Measurements from ENCODE around the gene RASGEF1B. TPM values are rescaled to one million over a fixed set of nuclear protein-coding genes. Genes with fewer than 3 reads are reported as not detected.
A peak's percentile ranks its signal among the peaks of the same experiment; 100 is the strongest.

RASGEF1B gene
- total and polyA plus RNA-seq, 2 of the 4 experiments (the other 2 are of a cell fraction), result 0.09 to 0.36 TPM

GRCh38 chr4:81426770-81427289 lies 44.9 kb downstream of the RASGEF1B start:
- Histone ChIP-seq H3K9me1 (ENCODE audit: insufficient read depth, low read length) (no peaks in the 10 kb centered on the region; the same call in 1 of the 2 replicates), H2AK5ac (ENCODE audit: low read depth, low read length) (no peak overlapping the region), H4K5ac (ENCODE audit: low read depth, low read length) (peak overlapping the region; percentile 33; the same call in 1 of the 2 replicates), H3K27me3 (ENCODE audit: control insufficient read depth, insufficient read depth, low read length) (no peaks in the 10 kb centered on the region), H3K9me3 (ENCODE audit: control insufficient read depth, insufficient read depth, low read length) (no peaks in the 10 kb centered on the region), H2AFZ (replicated peaks; ENCODE audit: low read length, poor library complexity) (no peak overlapping the region), H3K18ac (ENCODE audit: low read depth, low read length) (peak overlapping the region; percentile 42; the same call in 1 of the 2 replicates), H3K4me3 (ENCODE audit: insufficient read depth, low read depth, low read length) (no peak overlapping the region), H3K9ac (ENCODE audit: low read depth, low read length) (peak overlapping the region; percentile 39; the same call in 1 of the 2 replicates), H4K91ac (ENCODE audit: insufficient read depth, low read depth, low read length) (no peak overlapping the region), H2AK9ac (replicated peaks; ENCODE audit: low read depth, low read length, poor library complexity) (no peak overlapping the region), H3K4me1 (ENCODE audit: control insufficient read depth, insufficient read depth, low read length) (peaks cover 15% of the 10 kb centered on the region), H3K4me2 (ENCODE audit: low read depth, low read length) (no peak overlapping the region), H3K4ac (ENCODE audit: low read depth, low read length) (no peak overlapping the region), H3K27ac (ENCODE audit: insufficient read depth, low read length) (peak overlapping the region; percentile 88; the same call in 1 of the 2 replicates), H4K20me1 (ENCODE audit: insufficient read depth, low read length) (no peaks in the 10 kb centered on the region), H4K8ac (ENCODE audit: low read depth in 2 of 2, low read length in 2 of 2) (peak overlapping the region in 1 of 2 experiments; percentile 8; a peak in 1 of 4 replicates), H3K23ac (ENCODE audit: low read depth, low read length) (no peak overlapping the region), H3K56ac (ENCODE audit: extremely low read depth, insufficient read depth, low read length) (no peak overlapping the region), H3K79me1 (ENCODE audit: low read depth in 1 of 2, low read length in 2 of 2) (no peaks in the 10 kb centered on the region), H2BK15ac (ENCODE audit: low read depth, low read length) (no peak overlapping the region), H3K36me3 (ENCODE audit: control insufficient read depth, insufficient read depth, low read length) (peaks cover 3% of the 10 kb centered on the region; the same call in 1 of the 2 replicates), H3K14ac (replicated peaks; ENCODE audit: low read depth, low read length) (0 out of 2 replicates have a peak overlapping the region, but pooled peaks have one; percentile 33), H2BK5ac (ENCODE audit: low read depth, low read length, poor library complexity, severe bottlenecking) (no peak overlapping the region), H2BK120ac (ENCODE audit: low read depth, low read length) (0 out of 2 replicates have a peak overlapping the region, but pooled peaks have one; percentile 24), H2BK20ac (ENCODE audit: low read depth, low read length) (no peak overlapping the region; the same call in 1 of the 2 replicates)
- in situ Hi-C loops (cut with MboI; ENCODE audit: low sequenced_read_pairs) (no loop called here), intact Hi-C loops (cut with micrococcal nuclease) (loop anchor here (5.0 kb wide), 1 partner anchor 45 kb away; the partner anchor contains the start of gene RASGEF1B), dilution Hi-C loops (cut with HindIII; ENCODE audit: low sequenced_read_pairs, unreplicated experiment) (no loop called here)
- TF ChIP-seq MAFK (IDR thresholded peaks at IDR 0.05; ENCODE audit: low read depth, low read length), result no peak
- no peak for TF ChIP-seq FOS (IDR thresholded peaks at IDR 0.05; ENCODE audit: low read depth, low read length)
- no peak for TF ChIP-seq USF2 (IDR thresholded peaks at IDR 0.05; ENCODE audit: low read depth, low read length)
- no peak for TF ChIP-seq CEBPB (IDR thresholded peaks at IDR 0.05; ENCODE audit: low read depth, low read length)
- TF ChIP-seq BHLHE40 (IDR thresholded peaks at IDR 0.05; ENCODE audit: low read depth, low read length), result no peak
- TF ChIP-seq MXI1 (IDR thresholded peaks at IDR 0.05; ENCODE audit: borderline replicate concordance, low read depth, low read length), result no peak
- TF ChIP-seq RCOR1 (IDR thresholded peaks at IDR 0.05; ENCODE audit: insufficient replicate concordance, low read length), result no peak
- TF ChIP-seq ELK1 (IDR thresholded peaks at IDR 0.05; ENCODE audit: borderline replicate concordance, low read depth, low read length), result no peak
- TF ChIP-seq CHD1 (IDR thresholded peaks at IDR 0.05; ENCODE audit: low read depth, low read length), result no peak
- TF ChIP-seq RFX5 (IDR thresholded peaks at IDR 0.05; ENCODE audit: low read depth, low read length), result no peak
- no peak for TF ChIP-seq POLR2A (IDR thresholded peaks at IDR 0.05; ENCODE audit: low read depth, low read length)
- no peak for TF ChIP-seq NFE2L2 (IDR thresholded peaks at IDR 0.05; ENCODE audit: low read depth, low read length)
- TF ChIP-seq MAZ (IDR thresholded peaks at IDR 0.05; ENCODE audit: borderline replicate concordance, low read depth, low read length), result no peak
- no peak for TF ChIP-seq SMC3 (IDR thresholded peaks at IDR 0.05; ENCODE audit: low read depth, low read length)
- TF ChIP-seq CTCF (conservative IDR thresholded peaks at IDR 0.05; ENCODE audit: low read depth, low read length), result no peak
- ChIA-PET POLR2A (ENCODE audit: unreplicated experiment) (no interaction called here), CTCF (no interaction called here)
- no CpG with 5 or more reads among the region's 1 CpG for WGBS, 2 experiments (ENCODE audit: extremely low coverage in 2 of 2, insufficient read length in 1 of 2)
- no TSS peak for BruUV-seq (replicated peaks)
- ATAC-seq (ENCODE audit: low read depth) (no peak), DNase-seq (no peak)

Data from IMR-90 (cell line).